HT-29 (cell line): ENCODE measurements around the gene NR2F1-AS1. TPM values are rescaled to one million over a fixed set of nuclear protein-coding genes. Genes with fewer than 3 reads are reported as not detected.

ENCODE experiments used
- DNase-seq: peaks from one replicate; pipeline ENCODE4 v3.0.0-alpha.2; 2015; ENCODE audit warnings: low spot score
- total RNA-seq: library from RNA; depleted of rRNA; stranded (reverse); fragments of >200 nt; shearing (Covaris generic); gene quantifications from 2 replicates; pipeline ENCODE4 v1.2.3, GENCODE V29; 2014; rRNA removed

Gene NR2F1-AS1
- total RNA-seq, 1 experiment from 2014 or later: 2.8 TPM

DNA sequence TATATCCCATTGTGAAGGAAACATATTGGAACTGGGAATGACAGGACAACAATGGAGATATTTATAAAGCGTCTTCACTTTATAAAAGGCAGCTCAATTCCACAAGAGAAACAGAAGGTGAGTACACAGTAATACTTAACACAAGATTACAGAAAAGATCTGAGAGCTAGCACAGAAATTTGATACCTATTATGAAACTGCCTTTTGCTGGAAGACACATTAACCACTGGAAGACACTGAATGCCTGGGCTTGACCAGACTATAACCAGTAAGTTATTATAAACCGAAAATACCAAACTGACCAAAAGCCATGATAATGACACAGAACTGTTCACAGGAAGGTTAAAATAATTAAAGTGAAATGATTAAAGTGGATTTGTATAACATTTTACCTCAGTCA is 195.4 kb downstream of the NR2F1-AS1 start:
- DNase-seq: no peak

DNA sequence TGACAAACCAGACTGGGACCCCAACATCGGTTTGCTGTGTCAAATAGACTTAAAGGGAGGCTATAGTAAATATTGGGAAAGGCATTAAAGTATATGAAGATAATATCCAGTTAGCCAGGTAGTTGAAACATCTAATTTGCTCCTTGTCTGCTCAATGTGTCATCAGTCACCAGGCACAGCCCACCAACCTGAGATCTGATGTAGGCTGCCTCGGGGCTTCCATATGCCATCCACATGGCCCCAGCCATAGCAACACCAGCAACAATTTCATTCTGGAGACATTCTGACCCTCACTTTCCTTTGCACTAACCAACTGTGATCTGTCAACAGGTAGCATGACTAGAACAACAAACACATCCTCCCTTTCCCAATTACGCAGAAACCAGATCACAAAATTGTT is 196.0 kb downstream of the NR2F1-AS1 start:
- DNase-seq: no peak

DNA sequence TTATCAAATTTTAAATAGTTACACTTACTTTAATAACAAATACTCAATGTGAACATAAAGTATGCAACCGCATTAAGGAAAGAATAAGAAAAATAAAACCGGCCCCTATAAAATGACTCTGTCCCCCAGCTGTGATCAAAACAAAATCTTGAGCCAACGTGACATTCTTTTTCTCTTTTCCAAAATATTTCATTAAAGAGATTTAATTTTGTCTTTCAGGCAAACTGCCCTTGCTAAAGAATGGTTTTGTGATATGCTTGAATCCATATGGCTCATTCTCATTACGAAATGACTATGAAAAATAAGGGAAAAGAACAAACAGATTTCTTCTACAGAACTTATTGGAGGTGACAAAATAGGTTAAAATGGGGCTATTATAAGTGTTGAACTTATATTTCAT is 197.0 kb downstream of the NR2F1-AS1 start:
- no peak for DNase-seq

DNA sequence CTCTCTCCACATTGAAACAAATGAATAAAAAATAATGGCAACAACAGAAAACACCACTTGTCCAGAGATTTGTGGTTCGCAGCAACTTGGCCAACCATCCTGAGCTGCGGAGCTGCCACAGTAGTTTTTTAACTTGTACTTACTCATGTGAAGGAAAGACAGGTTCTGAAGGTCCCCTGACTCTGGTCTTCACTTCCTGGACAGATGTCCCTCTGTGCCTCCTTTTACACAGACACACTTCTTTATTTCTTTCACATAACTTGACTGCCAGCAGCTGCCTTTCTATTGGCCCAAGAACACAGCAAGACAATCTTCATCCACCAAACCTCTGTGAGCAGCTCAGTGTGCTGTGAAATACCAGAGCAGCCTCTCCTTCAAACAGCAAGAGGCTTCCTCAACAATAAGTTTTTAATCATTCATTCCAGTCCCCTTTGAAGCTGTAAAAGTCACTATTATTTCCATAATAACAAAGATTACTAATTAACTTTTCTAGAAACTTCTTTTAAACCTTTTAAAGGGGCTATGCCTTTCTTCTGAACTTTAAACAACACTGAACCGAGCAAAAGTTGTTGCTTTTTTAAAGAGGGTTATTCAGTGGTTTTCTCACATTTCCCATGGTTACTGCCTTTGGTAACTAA is 198.7 kb downstream of the NR2F1-AS1 start:
- DNase-seq: no peak

DNA sequence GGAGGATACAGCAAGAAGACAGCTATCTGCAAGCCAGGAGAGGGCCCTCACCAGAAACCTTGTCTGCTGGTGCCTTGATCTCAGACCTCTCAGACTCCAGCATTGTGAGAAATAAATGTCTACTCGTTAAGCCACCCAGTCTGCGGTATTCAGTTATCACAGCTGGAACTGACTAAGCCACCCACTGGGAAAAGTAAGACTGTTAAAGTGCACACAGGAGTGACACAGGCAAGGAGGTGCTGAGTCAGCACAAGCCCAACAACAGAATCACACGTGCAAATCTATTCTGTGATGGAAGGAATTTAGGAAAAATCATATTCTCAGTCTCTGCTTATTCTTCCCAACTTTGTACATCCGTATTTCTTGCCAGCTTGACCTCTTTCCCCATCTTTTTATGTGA is 200.0 kb downstream of the NR2F1-AS1 start:
- DNase-seq: no peak

DNA sequence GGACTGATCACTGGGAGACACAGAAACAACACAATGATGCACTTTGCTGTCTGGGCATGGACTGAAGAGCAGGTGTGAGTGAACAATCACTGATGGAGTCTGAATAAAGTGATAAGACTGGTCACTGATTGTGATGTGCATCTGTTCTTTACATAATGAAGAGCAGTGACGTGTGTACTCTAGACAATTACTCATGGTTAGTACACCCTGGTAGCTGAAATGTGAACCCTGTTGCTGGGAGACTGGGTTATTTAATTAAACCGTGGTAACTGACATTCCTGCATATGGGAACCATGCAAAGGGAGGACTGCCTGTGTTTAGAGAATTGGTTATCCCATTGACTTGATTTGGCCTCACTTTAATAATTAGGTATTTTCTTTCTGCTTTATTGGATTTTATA is 202.9 kb downstream of the NR2F1-AS1 start:
- DNase-seq: no peak

DNA sequence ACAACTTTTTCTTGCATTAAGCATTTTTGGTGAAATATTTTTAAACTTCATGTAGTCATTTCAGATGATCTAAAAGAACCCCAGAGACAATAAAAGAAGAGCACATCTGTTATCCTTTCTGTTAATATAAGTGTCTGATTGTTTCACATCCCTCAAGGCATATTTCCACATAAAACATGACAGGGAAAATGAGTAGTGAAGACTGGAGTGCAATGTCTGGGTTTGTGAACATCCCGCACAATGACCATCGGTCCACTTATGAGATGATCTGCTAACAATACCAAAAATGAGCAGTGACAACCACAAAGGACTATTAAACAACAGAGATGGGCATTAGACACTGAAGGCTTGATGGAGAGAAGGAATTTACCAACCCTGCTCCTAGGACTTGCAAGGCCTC is 209.1 kb downstream of the NR2F1-AS1 start:
- DNase-seq: no peak

DNA sequence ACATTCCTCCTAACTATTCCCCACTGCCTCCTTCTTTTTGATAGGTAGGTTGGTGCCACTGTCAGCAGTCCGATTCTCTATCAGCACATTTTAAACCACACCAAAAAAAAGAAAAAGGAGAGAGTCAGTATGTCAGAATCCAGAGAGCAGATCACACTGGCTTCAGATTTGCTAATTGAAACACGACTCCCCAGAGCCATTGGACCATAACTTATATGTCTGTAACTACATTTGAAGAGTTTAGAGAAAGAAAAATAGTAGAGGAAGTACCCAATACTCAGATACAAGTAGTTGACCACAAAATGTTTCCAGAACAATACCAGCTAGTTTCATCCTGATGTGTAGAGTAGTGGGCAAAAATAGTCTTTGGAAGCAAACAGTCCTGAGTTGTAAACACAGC is 216.6 kb downstream of the NR2F1-AS1 start:
- DNase-seq: no peak

DNA sequence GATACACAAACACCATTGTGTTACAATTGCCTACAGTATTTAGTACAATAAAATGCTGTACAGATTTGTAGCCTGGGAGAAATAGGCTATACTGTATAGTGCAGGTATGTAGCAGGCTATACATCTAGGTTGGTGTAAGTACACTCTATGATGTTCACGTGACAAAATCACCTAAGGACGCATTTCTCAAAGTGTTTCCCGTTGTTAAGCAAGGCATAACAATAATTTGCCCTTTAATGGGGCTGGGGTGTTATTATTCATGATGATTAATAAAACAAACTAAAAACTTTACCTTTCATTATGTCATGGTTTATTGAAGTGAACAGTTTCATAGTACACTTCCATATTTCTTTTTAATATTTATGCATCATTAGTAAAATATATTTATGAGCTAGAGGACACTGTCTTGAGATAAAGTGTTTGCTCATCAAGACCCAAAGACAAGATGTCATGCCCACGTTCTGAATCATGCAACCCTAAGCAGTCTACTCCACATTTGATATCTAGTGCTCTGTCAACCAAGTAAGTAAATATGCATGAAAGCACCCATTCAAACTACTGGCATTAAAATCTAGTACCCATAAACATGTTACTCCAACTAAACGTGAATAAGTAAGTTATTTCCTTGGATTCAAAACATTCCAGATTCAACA is 220.5 kb downstream of the NR2F1-AS1 start:
- DNase-seq: peak; percentile 19

DNA sequence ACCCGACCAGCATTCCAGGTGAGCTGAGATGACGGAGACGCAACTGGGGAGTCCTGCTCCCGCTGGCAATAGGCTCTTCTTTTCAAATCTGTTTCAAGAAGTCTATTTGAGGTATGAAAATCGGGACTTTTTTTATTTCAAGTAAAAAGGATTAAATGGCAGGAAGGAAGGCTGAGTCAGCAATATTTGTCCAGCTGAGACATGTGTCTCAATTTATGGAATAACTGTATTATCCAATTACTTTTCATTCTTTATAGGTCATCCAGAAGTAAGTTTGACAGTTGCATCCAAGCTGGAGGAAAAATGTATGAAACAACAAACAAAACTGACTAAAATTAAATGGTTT is 221.1 kb downstream of the NR2F1-AS1 start:
- no peak for DNase-seq

Other genes starting within 250 kb of the NR2F1-AS1 start
- gene NR2F1, start 2.0 kb upstream of the NR2F1-AS1 start, total RNA-seq: 19.7 and 24.5 TPM in 2 replicates
- gene POU5F2, start 160.4 kb upstream of the NR2F1-AS1 start, total RNA-seq: 0.13 and 0.64 TPM in 2 replicates